Gastroesophageal sphincter (tissue), 3 donors: Measurements from ENCODE around the gene TCEANC2.

Source experiments
- CTCF ChIP-seq, 4 experiments: fragments of 200-600 bp in 2 of 4; fragments of 450-650 bp in 2 of 4; sonication (generic) in 1 of 4; IDR thresholded peaks; one replicate each; pipeline ENCODE4 v1.5.1; 2017 to 2019; ENCODE audit warnings: antibody characterized with exemption in 4 of 4, mild to moderate bottlenecking in 2 of 4, moderate library complexity in 2 of 4
- POLR2AphosphoS5 ChIP-seq: sonication (generic); formaldehyde crosslinking; IDR thresholded peaks from one replicate; pipeline ENCODE4 v1.6.1; 2017; ENCODE audit warnings: antibody characterized with exemption

GRCh38 chr1:54110996-54111395 is 57.6 kb downstream of the TCEANC2 start:
- TF ChIP-seq CTCF (IDR thresholded peaks at IDR 0.05) (no peak), POLR2AphosphoS5 (no peak)
